ENCODE data around the gene DPP9.

Gene DPP9

DNA sequence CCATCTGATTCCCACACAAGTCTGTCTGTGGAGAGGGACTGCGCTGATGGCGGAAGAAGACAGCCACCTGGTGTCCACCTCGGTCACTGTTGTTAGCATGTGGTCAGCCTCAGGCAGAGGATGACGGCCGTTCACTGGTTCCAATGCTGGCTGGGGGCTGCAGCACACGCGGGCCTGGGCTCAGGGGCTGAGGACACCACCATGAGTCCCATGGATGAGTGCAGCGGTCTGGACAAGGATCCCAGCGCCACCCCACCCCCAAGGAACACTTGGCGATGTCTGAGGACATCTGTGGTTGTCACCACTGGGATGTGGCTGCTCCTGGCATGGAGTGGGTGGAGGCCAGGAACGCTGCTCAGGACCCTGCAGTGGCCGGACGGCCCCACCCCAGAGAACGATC, 10.9 kb downstream of the DPP9 start:
- no peak for DNase-seq (ENCODE audit: low spot score)
- TF ChIP-seq, protein P1, sequence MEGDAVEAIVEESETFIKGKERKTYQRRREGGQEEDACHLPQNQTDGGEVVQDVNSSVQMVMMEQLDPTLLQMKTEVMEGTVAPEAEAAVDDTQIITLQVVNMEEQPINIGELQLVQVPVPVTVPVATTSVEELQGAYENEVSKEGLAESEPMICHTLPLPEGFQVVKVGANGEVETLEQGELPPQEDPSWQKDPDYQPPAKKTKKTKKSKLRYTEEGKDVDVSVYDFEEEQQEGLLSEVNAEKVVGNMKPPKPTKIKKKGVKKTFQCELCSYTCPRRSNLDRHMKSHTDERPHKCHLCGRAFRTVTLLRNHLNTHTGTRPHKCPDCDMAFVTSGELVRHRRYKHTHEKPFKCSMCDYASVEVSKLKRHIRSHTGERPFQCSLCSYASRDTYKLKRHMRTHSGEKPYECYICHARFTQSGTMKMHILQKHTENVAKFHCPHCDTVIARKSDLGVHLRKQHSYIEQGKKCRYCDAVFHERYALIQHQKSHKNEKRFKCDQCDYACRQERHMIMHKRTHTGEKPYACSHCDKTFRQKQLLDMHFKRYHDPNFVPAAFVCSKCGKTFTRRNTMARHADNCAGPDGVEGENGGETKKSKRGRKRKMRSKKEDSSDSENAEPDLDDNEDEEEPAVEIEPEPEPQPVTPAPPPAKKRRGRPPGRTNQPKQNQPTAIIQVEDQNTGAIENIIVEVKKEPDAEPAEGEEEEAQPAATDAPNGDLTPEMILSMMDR (IDR thresholded peaks at IDR 0.05; ENCODE audit: borderline replicate concordance, control extremely low read depth, extremely low read depth, insufficient read depth, missing control alignments): no peak
- in situ Hi-C loops (cut with MboI; ENCODE audit: low sequenced_read_pairs, unreplicated experiment): no loop called here

DNA sequence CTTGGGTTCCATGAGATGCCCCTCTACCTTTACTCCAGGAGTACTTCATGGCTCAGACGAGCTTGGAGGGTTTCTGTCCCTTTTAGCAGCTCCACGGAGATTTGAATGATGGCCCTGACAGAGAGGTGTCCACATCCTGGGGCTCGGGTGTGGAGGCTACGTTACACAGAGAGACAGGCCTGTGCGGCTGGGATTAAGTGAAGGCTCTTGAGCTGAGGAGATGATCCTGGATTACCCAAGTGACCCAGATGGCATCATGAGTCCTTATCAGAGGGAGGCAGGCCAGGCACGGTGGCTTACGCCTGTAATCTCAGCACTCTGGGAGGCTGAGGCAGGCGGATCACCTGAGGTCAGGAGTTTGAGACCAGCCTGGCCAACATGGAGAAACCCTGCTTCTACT, 12.4 kb downstream of the DPP9 start:
- DNase-seq (ENCODE audit: low spot score): no peak
- in situ Hi-C loops (cut with MboI; ENCODE audit: low sequenced_read_pairs, unreplicated experiment): no loop called here
- TF ChIP-seq, protein P1 (IDR thresholded peaks at IDR 0.05; ENCODE audit: borderline replicate concordance, control extremely low read depth, extremely low read depth, insufficient read depth, missing control alignments): no peak

DNA sequence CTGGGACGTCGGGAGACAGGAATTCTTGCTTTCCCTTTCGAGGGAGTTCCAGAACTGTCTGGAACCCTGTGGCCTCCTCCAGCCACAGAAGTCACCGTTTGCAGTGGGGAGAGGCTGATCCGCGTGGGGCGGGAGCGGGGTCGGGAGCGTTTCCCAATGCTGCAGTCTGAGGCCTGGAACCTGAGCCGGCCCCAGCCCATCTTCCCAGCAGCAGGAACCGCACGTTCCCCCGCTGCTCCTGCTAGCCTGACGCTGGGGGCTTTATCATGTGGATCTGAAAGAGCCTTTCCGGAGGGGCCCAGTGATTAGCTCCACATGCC, 13.4 kb downstream of the DPP9 start:
- TF ChIP-seq, protein P1 (IDR thresholded peaks at IDR 0.05; ENCODE audit: borderline replicate concordance, control extremely low read depth, extremely low read depth, insufficient read depth, missing control alignments): no peak
- no peak for DNase-seq (ENCODE audit: low spot score)
- in situ Hi-C loops (cut with MboI; ENCODE audit: low sequenced_read_pairs, unreplicated experiment): no loop called here

DNA sequence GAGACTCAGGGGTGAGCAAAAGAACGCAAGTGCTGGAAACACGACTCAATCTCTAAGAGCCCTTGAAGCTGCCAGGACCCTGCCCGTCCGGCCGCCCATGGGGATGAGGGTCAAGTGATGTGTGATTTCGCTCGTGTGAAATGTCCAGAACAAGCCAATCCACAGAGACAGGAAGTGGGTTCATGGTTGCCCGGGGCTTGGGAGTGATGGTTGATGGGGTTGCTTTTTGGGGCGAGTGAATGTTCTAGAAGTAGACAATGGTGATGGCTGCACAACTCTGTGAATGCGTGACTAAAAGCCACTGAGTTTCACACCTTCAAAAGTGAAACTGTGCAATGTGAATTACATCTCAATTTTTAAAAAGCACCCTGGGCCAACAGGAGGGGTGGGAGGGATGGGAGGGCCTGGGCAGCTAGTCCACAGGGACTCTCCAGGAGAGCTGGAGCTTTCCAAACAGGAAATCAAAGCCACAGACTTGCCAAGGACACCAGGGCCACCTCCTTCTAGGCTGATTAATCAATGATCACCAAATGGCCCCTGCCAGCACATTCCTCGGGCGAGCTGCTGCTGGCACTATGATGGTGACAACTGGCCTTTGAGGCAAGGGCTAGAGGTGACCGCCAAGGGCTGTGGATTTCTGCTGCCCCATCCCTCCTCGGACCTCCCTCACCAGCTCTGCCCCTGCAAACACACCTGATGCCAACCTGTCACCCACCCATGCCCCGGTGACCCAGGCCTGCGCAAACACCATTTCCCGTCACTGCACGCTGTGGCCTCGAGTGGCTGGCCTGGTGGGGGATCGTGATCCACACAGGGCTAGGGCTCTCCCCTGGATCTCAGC, 14.0 kb downstream of the DPP9 start:
- no peak for DNase-seq (ENCODE audit: low spot score)
- in situ Hi-C loops (cut with MboI; ENCODE audit: low sequenced_read_pairs, unreplicated experiment): no loop called here
- TF ChIP-seq, protein P1 (IDR thresholded peaks at IDR 0.05; ENCODE audit: borderline replicate concordance, control extremely low read depth, extremely low read depth, insufficient read depth, missing control alignments): no peak

DNA sequence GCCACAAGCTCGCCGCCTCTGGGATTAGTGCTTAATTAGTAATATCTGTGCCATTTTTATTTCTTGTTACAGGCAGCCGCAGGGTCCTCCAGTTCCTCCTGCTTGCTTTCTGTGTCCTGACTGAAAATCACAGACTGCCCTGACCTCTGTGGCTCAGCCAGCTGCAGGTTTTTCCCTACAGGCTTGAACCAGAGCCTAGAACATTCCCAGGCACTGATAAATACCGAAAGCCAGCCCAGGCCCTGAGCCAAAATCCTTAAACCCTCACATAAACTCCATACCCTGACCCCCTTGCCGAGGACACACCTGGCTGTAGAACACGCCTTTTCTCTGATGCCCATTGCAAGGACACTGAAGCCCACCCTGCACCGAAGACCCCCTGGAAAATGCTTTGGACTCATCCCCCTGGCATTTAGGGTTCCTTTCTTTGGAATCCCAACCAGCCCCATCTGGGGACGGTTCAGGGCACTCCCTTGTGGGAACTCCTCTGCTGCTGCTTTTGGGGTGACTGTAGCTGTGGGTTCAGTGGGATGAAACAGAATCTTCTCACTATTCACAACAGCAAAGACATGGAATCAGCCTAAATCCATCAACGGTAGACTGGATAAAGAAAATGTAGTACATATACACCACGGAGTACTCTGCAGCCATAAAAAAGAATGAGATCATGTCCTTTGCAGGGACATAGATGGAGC, 15.5 kb downstream of the DPP9 start:
- TF ChIP-seq, protein P1 (IDR thresholded peaks at IDR 0.05; ENCODE audit: borderline replicate concordance, control extremely low read depth, extremely low read depth, insufficient read depth, missing control alignments): no peak
- no peak for DNase-seq (ENCODE audit: low spot score)
- in situ Hi-C loops (cut with MboI; ENCODE audit: low sequenced_read_pairs, unreplicated experiment): no loop called here

DNA sequence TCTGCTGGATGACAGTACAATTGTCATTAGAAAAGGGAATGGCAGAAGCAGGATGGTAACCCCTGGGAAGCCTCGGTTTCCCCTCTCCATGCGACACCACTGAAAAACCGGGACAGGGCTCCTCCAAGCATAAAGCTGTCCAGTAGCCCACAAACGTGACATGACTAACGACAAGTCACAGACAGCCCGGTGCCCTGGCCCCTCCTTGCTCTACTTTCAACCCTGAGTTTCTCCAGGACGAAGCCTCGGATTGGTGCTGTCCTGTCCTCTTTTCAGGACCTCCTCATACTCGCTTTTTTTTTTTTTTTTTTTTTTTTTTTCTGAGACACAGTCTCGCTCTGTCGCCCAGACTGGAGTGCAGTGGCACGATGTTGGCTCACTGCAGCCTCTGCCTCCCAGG, 16.3 kb downstream of the DPP9 start:
- in situ Hi-C loops (cut with MboI; ENCODE audit: low sequenced_read_pairs, unreplicated experiment): no loop called here
- TF ChIP-seq, protein P1 (IDR thresholded peaks at IDR 0.05; ENCODE audit: borderline replicate concordance, control extremely low read depth, extremely low read depth, insufficient read depth, missing control alignments): no peak
- no peak for DNase-seq (ENCODE audit: low spot score)

All from GM13976 (cell line).